MM.1S (cell line): ENCODE measurements around the gene OR1I1.

Experiments used
- EZH2phosphoT487 ChIP-seq: fragments of 300-600 bp; sonication (generic); IDR thresholded peaks from 2 replicates; pipeline ENCODE4 v1.6.1; 2018; ENCODE audit warnings: antibody characterized with exemption, low read length
- TF ChIP-seq, protein P1 (sequence below): fragments of 300-600 bp; sonication (generic); IDR thresholded peaks from 2 replicates; pipeline ENCODE4 v1.5.1; 2016; ENCODE audit warnings: antibody characterized with exemption, low read length, mixed read lengths

DNA sequence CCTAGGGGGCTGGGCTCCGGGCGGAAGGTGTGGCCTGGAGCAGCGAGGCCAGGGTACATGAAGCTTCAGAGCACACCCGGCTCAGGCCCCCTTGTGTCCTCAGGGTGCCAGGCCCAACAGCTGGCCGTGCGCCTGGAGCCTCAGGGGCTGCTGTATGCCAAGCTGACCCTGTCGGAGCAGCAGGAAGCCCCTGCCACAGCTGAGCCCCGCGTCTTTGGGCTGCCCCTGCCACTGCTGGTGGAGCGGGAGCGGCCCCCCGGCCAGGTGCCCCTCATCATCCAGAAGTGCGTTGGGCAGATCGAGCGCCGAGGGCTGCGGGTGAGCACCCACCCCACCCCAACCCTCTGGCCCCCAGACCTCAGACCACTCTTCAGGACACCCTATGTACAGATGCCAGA lies 28.4 kb downstream of the OR1I1 start:
- TF ChIP-seq, protein P1, sequence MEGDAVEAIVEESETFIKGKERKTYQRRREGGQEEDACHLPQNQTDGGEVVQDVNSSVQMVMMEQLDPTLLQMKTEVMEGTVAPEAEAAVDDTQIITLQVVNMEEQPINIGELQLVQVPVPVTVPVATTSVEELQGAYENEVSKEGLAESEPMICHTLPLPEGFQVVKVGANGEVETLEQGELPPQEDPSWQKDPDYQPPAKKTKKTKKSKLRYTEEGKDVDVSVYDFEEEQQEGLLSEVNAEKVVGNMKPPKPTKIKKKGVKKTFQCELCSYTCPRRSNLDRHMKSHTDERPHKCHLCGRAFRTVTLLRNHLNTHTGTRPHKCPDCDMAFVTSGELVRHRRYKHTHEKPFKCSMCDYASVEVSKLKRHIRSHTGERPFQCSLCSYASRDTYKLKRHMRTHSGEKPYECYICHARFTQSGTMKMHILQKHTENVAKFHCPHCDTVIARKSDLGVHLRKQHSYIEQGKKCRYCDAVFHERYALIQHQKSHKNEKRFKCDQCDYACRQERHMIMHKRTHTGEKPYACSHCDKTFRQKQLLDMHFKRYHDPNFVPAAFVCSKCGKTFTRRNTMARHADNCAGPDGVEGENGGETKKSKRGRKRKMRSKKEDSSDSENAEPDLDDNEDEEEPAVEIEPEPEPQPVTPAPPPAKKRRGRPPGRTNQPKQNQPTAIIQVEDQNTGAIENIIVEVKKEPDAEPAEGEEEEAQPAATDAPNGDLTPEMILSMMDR = no peak
- TF ChIP-seq EZH2phosphoT487 = no peak
